Ishikawa (cell line): ENCODE data around the gene PDE1C.

Experiments
- CEBPB ChIP-seq: IDR thresholded peaks from 2 replicates; pipeline ENCODE4 v1.6.1; 2012
- CREB1 ChIP-seq: IDR thresholded peaks from 2 replicates; pipeline ENCODE4 v1.6.1; 2012; ENCODE audit warnings: low read depth
- EGR1 ChIP-seq: IDR thresholded peaks from 2 replicates; pipeline ENCODE4 v1.6.1; 2012
- EP300 ChIP-seq: IDR thresholded peaks from 2 replicates; pipeline ENCODE4 v1.6.1; 2012; ENCODE audit warnings: borderline replicate concordance
- FOXM1 ChIP-seq: IDR thresholded peaks from 2 replicates; pipeline ENCODE4 v1.6.1; 2012; ENCODE audit warnings: low read depth, borderline replicate concordance
- MAX ChIP-seq: IDR thresholded peaks from 2 replicates; pipeline ENCODE4 v1.6.1; 2012
- NFIC ChIP-seq: IDR thresholded peaks from 2 replicates; pipeline ENCODE4 v1.6.1; 2012
- RAD21 ChIP-seq: IDR thresholded peaks from 2 replicates; pipeline ENCODE4 v1.6.1; 2012; ENCODE audit warnings: low read depth
- TAF1 ChIP-seq: IDR thresholded peaks from 2 replicates; pipeline ENCODE4 v1.6.1; 2012; ENCODE audit warnings: low read depth, mild to moderate bottlenecking
- TCF12 ChIP-seq: IDR thresholded peaks from 2 replicates; pipeline ENCODE4 v1.6.1; 2012; ENCODE audit warnings: low read depth
- TEAD4 ChIP-seq: IDR thresholded peaks from 2 replicates; pipeline ENCODE4 v1.6.1; 2012
- USF1 ChIP-seq: IDR thresholded peaks from 2 replicates; pipeline ENCODE4 v1.6.1; 2012
- YY1 ChIP-seq: IDR thresholded peaks from 2 replicates; pipeline ENCODE4 v1.6.1; 2012; ENCODE audit warnings: low read depth
- ZBTB7A ChIP-seq: IDR thresholded peaks from 2 replicates; pipeline ENCODE4 v1.6.1; 2012; ENCODE audit warnings: low read depth
- TF ChIP-seq, protein P1 (sequence below): IDR thresholded peaks from 2 replicates; pipeline ENCODE4 v1.6.1; 2012; ENCODE audit warnings: low read depth, mild to moderate bottlenecking

PDE1C gene

GRCh38 chr7:31741852-31742251, 328.4 kb downstream of the PDE1C start:
- TF ChIP-seq RAD21 = no peak

DNA sequence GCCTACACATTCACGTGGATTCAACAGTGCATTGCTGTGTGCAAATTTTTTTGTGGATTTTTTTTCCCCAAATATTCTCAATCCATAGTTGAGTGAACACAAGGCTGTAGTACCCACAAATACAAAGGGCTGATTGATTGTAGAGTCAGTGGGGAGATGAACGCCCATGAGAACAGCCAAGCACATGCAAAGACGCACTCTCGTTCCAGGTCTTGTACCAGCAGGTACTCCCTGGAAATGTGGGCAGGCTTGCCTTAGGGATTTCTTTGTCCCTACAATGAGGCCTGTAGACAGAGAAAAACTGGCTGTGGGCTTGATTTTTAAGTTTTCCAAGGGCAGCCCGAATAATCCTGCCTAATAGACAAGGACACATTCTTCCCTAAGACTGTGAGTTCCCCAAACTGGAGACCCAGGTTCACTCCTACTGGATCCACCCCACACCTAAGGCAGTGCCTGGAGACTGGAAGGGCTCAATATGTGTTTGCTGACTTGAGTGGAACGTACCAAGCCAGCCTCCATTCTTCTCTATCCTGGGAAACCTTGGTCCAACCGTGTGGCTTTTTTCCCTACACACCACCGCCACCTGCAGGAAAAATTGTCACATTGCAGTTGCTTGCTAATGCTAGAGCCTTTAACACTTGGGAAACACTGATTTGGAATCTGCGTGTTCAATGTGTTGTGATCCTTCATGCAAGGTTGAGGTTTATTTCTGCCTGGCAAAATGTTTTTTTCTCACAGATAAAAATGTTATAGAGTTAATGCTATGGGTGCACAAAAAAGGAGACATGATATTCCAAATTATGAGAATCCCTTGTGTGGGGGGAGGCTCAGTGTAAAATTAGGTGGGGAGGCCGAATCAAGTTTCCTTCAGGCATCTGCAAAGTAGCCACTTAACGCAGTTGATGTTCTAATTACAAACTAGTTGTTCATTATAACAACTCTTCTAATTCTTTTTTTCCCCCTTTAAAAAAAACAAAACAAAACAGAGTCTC, 333.9 kb downstream of the PDE1C start:
- TF ChIP-seq MAX = no peak
- TF ChIP-seq RAD21 = peak; percentile 68
- no peak for TF ChIP-seq EGR1

DNA sequence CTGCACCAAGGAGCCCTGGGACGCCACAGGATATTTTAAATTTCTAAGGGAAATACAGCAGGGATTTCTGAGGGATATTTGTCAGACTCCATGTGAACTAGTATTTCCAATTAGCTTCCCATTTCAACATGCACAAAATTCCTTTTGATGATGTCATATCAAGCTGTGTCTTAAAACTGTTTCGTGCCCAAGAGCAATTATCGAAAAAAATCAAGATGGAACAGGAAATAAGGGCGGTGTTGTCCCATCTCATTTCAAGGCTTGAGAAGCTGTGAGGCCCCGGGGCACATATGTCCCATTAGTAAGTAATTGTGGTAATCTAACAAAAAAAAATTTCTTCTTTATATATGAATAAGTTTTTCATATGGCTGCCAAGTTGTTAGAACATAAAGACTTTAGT, 335.8 kb downstream of the PDE1C start:
- TF ChIP-seq CEBPB = no peak
- TF ChIP-seq, protein P1, sequence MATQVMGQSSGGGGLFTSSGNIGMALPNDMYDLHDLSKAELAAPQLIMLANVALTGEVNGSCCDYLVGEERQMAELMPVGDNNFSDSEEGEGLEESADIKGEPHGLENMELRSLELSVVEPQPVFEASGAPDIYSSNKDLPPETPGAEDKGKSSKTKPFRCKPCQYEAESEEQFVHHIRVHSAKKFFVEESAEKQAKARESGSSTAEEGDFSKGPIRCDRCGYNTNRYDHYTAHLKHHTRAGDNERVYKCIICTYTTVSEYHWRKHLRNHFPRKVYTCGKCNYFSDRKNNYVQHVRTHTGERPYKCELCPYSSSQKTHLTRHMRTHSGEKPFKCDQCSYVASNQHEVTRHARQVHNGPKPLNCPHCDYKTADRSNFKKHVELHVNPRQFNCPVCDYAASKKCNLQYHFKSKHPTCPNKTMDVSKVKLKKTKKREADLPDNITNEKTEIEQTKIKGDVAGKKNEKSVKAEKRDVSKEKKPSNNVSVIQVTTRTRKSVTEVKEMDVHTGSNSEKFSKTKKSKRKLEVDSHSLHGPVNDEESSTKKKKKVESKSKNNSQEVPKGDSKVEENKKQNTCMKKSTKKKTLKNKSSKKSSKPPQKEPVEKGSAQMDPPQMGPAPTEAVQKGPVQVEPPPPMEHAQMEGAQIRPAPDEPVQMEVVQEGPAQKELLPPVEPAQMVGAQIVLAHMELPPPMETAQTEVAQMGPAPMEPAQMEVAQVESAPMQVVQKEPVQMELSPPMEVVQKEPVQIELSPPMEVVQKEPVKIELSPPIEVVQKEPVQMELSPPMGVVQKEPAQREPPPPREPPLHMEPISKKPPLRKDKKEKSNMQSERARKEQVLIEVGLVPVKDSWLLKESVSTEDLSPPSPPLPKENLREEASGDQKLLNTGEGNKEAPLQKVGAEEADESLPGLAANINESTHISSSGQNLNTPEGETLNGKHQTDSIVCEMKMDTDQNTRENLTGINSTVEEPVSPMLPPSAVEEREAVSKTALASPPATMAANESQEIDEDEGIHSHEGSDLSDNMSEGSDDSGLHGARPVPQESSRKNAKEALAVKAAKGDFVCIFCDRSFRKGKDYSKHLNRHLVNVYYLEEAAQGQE = no peak

- TF ChIP-seq TCF12 (no peak), YY1 (no peak), TEAD4 (no peak), FOXM1 (no peak), CREB1 (no peak), EP300 (no peak), NFIC (no peak), MAX (no peak), USF1 (no peak), ZBTB7A (no peak), CEBPB (no peak), EGR1 (no peak), RAD21 (no peak), TAF1 (no peak)
- TF ChIP-seq, protein P1 = no peak
Observed at GRCh38 chr7:31729195-31729804, 340.9 kb downstream of the PDE1C start.

GRCh38 chr7:31724696-31725095, 345.5 kb downstream of the PDE1C start:
- TF ChIP-seq CEBPB (no peak), EGR1 (no peak), RAD21 (no peak), TAF1 (no peak), NFIC (no peak), MAX (no peak), TCF12 (no peak), FOXM1 (no peak), YY1 (no peak), ZBTB7A (no peak), USF1 (no peak), TEAD4 (no peak), EP300 (no peak), CREB1 (no peak)
- TF ChIP-seq, protein P1 = no peak
